ENCODE measurements around the gene CXCL3.

The CXCL3 gene

DNA sequence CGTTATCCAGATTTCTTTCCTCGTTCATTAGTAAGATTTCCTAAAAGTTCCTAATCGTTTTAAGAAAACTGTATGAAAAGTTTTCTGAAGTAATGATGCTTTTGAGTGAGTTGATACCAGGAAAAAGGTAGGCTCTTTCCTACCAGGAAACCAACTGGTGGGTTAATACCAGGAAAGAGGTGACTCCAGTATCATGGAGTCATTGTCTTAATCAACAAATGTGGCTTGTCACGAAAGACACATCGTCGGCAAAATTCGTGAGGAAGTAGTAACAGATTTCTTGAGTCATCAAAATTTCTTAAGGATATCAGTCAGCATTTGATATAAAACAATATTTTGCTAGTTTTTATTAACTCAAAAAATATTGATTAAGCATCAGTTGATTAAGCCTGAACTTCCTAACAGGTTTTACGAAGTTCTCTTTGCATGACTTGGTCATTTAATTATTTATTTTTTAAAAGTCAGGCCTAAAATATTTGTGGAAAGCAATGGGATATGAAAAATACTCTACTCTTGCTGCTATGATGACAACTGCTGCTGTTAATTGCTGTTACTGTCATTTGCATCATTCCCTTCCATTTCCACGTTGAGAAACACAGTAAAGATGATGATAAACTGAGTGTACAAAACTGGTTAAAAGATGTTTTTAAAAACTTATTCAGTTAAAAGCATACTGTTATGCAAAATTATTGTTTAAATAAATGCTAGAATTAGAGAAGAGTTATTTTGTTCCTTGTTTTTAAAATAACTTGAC lies 47.3 kb downstream of the CXCL3 start:
- DNase-seq (ENCODE audit: low read depth) = no peak
- H3K4me3 ChIP-seq (replicated peaks; ENCODE audit: low read depth, low read length) = no peak overlapping the region
- TF ChIP-seq, protein P1, sequence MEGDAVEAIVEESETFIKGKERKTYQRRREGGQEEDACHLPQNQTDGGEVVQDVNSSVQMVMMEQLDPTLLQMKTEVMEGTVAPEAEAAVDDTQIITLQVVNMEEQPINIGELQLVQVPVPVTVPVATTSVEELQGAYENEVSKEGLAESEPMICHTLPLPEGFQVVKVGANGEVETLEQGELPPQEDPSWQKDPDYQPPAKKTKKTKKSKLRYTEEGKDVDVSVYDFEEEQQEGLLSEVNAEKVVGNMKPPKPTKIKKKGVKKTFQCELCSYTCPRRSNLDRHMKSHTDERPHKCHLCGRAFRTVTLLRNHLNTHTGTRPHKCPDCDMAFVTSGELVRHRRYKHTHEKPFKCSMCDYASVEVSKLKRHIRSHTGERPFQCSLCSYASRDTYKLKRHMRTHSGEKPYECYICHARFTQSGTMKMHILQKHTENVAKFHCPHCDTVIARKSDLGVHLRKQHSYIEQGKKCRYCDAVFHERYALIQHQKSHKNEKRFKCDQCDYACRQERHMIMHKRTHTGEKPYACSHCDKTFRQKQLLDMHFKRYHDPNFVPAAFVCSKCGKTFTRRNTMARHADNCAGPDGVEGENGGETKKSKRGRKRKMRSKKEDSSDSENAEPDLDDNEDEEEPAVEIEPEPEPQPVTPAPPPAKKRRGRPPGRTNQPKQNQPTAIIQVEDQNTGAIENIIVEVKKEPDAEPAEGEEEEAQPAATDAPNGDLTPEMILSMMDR (IDR thresholded peaks at IDR 0.05; ENCODE audit: low read length, missing control alignments) = no peak

DNA sequence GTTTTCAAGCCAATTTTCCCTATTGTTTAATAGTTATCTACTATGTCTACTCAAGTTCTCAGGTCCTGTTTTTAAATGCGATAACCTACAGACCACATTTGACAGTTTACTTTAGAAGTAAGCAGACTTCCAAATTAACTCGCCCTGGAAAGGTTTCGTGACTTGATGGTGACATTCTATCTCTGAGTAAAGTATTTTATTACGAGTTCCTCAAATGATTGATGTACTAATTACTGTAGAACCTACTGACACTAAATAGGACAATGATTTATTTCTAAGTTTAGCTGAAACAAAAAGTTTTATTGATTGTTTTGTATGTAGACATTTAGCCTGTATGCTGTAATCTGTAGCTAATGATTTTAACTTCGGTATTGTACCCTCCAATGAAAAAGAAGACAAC lies 48.6 kb downstream of the CXCL3 start:
- no peak overlapping the region for H3K4me3 ChIP-seq (replicated peaks; ENCODE audit: low read depth, low read length)
- TF ChIP-seq, protein P1 (IDR thresholded peaks at IDR 0.05; ENCODE audit: low read length, missing control alignments) = no peak

GRCh38 chr4:73989031-73989430 lies 49.5 kb downstream of the CXCL3 start:
- TF ChIP-seq, protein P1 (IDR thresholded peaks at IDR 0.05; ENCODE audit: low read length, missing control alignments) = no peak
- DNase-seq (ENCODE audit: low read depth) = no peak
- H3K4me3 ChIP-seq (replicated peaks; ENCODE audit: low read depth, low read length) = no peak overlapping the region

More for the DNA sequence above, 48.6 kb downstream of the CXCL3 start:
- DNase-seq (ENCODE audit: low read depth) = no peak

- no peak within 1 kb of the TSS for H3K4me3 ChIP-seq (replicated peaks; ENCODE audit: low read depth, low read length)
- no peak for DNase-seq (ENCODE audit: low read depth)
- TF ChIP-seq, protein P1 (IDR thresholded peaks at IDR 0.05; ENCODE audit: low read length, missing control alignments) = no peak
Measured at GRCh38 chr4:73988061-73988460, 50.4 kb downstream of the CXCL3 start, which contains the start of gene PPBP. Gene PPBP, minus strand, starts transcription at chr4:73988190. Its CDS starts 87 bp downstream, at chr4:73988103.
